Neural cell (in vitro differentiated cells): Measurements from ENCODE around the gene HPS5. TPM values are rescaled to one million over a fixed set of nuclear protein-coding genes. Genes with fewer than 3 reads are reported as not detected.

Experiments used
- H2AFZ ChIP-seq: fragments of 200-600, 300-800 bp; sonication (generic), shearing (Covaris generic); 2 replicates; pipeline ENCODE4 v1.6.0; 2014; ENCODE audit warnings: low read depth, mild to moderate bottlenecking, antibody characterized with exemption, low read length, moderate library complexity
- H3F3A ChIP-seq: fragments of 200-600 bp; shearing (Covaris generic); 2 replicates; pipeline ENCODE4 v1.6.1; 2016; ENCODE audit warnings: mild to moderate bottlenecking, moderate library complexity, mixed read lengths, antibody characterized with exemption, low read length; ENCODE audit not compliant: insufficient read depth, poor library complexity, severe bottlenecking
- H3K27ac ChIP-seq: fragments of 200-600, 300-800 bp; sonication (generic), shearing (Covaris generic); 2 replicates; pipeline ENCODE4 v1.5.1; 2014; ENCODE audit warnings: mild to moderate bottlenecking, low read length, moderate library complexity
- H3K27me3 ChIP-seq: fragments of 300-800, 200-600 bp; sonication (generic), shearing (Covaris generic); 2 replicates; pipeline ENCODE4 v1.6.0; 2014; ENCODE audit warnings: mild to moderate bottlenecking, low read depth, low read length, moderate library complexity; ENCODE audit not compliant: insufficient read depth
- H3K36me3 ChIP-seq: fragments of 300-800, 200-600 bp; sonication (generic), shearing (Covaris generic); 2 replicates; pipeline ENCODE4 v1.5.1; 2014; ENCODE audit warnings: mild to moderate bottlenecking, antibody characterized with exemption, low read length, moderate library complexity; ENCODE audit not compliant: insufficient read depth
- H3K4me2 ChIP-seq: fragments of 300-800, 200-600 bp; sonication (generic), shearing (Covaris generic); 2 replicates; pipeline ENCODE4 v1.6.0; 2014; ENCODE audit warnings: mild to moderate bottlenecking, low read length
- H3K4me3 ChIP-seq: fragments of 300-800, 200-600 bp; sonication (generic), shearing (Covaris generic); 2 replicates; pipeline ENCODE4 v1.5.1; 2014; ENCODE audit warnings: mild to moderate bottlenecking, low read length, moderate library complexity
- H3K79me2 ChIP-seq: fragments of 200-600 bp; shearing (Covaris generic); replicated peaks from 2 replicates; pipeline ENCODE4 v1.6.0; 2014; ENCODE audit warnings: mild to moderate bottlenecking, low read length, moderate library complexity; ENCODE audit not compliant: insufficient read depth
- H3K9ac ChIP-seq: fragments of 300-800, 200-600 bp; sonication (generic), shearing (Covaris generic); 2 replicates; pipeline ENCODE4 v1.6.1; 2016; ENCODE audit warnings: mild to moderate bottlenecking, low read length, mixed read lengths
- H3K9me2 ChIP-seq: fragments of 200-600 bp; shearing (Covaris generic); 2 replicates; pipeline ENCODE4 v1.6.1; 2016; ENCODE audit warnings: mild to moderate bottlenecking, low read length, mixed read lengths; ENCODE audit not compliant: insufficient read depth
- H3K9me3 ChIP-seq: fragments of 200-600, 300-800 bp; sonication (generic), shearing (Covaris generic); 2 replicates; pipeline ENCODE4 v1.6.1; 2016; ENCODE audit warnings: mild to moderate bottlenecking, mixed run types, low read length, moderate library complexity, mixed read lengths
- H4K20me1 ChIP-seq: fragments of 200-600 bp; shearing (Covaris generic); 2 replicates; pipeline ENCODE4 v1.6.1; 2016; ENCODE audit warnings: mild to moderate bottlenecking, mixed run types; ENCODE audit not compliant: insufficient read depth
- CTCF ChIP-seq: fragments of 450-650 bp; IDR thresholded peaks from 2 replicates; pipeline ENCODE4 v1.5.1; 2014; ENCODE audit warnings: antibody characterized with exemption, mild to moderate bottlenecking, moderate library complexity; ENCODE audit not compliant: poor library complexity, severe bottlenecking
- EP300 ChIP-seq: fragments of 450-650 bp; conservative IDR thresholded peaks from 2 replicates; pipeline ENCODE4 v1.6.1; 2014; ENCODE audit warnings: antibody characterized with exemption, mild to moderate bottlenecking, moderate library complexity; ENCODE audit not compliant: poor library complexity, severe bottlenecking
- EZH2 ChIP-seq: fragments of 200-600, 300-800 bp; shearing (Covaris generic), sonication (generic); IDR thresholded peaks from 2 replicates; pipeline ENCODE4 v1.6.1; 2014; ENCODE audit warnings: antibody characterized with exemption, low read length, borderline replicate concordance, mild to moderate bottlenecking; ENCODE audit not compliant: insufficient read depth, poor library complexity, severe bottlenecking
- MXI1 ChIP-seq: fragments of 450-650 bp; conservative IDR thresholded peaks from 2 replicates; pipeline ENCODE4 v1.6.1; 2014; ENCODE audit warnings: antibody characterized with exemption, mild to moderate bottlenecking; ENCODE audit not compliant: poor library complexity, severe bottlenecking
- POLR2AphosphoS5 ChIP-seq: IDR thresholded peaks from 2 replicates; pipeline ENCODE4 v1.6.1; 2012
- RAD21 ChIP-seq: fragments of 450-650 bp; conservative IDR thresholded peaks from 2 replicates; pipeline ENCODE4 v1.6.1; 2014; ENCODE audit warnings: antibody characterized with exemption, mild to moderate bottlenecking, moderate library complexity
- REST ChIP-seq: IDR thresholded peaks from 2 replicates; pipeline ENCODE4 v1.6.1; 2012; ENCODE audit warnings: borderline replicate concordance
- SMC3 ChIP-seq: fragments of 450-650 bp; conservative IDR thresholded peaks from 2 replicates; pipeline ENCODE4 v1.6.1; 2014; ENCODE audit warnings: antibody characterized with exemption, mild to moderate bottlenecking, moderate library complexity; ENCODE audit not compliant: poor library complexity
- TAF1 ChIP-seq: IDR thresholded peaks from 2 replicates; pipeline ENCODE4 v1.6.1; 2012; ENCODE audit warnings: low read depth
- polyA plus RNA-seq: library from polyadenylated mRNA; depleted of rRNA; stranded (reverse); fragments of >200 nt; gene quantifications from 2 replicates; pipeline ENCODE4 v1.2.3, GENCODE V29; 2014

The HPS5 gene
- polyA plus RNA-seq, 1 donor from 2014 or later = 28.5 TPM

- H3K9me2 ChIP-seq = no peaks in the 10 kb centered on the region
- no peaks in the 10 kb centered on the region for H3F3A ChIP-seq
- no peak overlapping the region for H2AFZ ChIP-seq
- no peaks in the 10 kb centered on the region for H3K27me3 ChIP-seq
- peaks cover 51% of the 10 kb centered on the region for H3K79me2 ChIP-seq
- H4K20me1 ChIP-seq = no peaks in the 10 kb centered on the region
- TF ChIP-seq SMC3 (no peak), CTCF (no peak), EZH2 (no peak), REST (no peak), RAD21 (no peak), TAF1 (no peak), POLR2AphosphoS5 (no peak), EP300 (no peak)
- H3K9me3 ChIP-seq = no peaks in the 10 kb centered on the region
- H3K9ac ChIP-seq = no peak overlapping the region
- H3K36me3 ChIP-seq = no peaks in the 10 kb centered on the region
- H3K4me3 ChIP-seq = peak overlapping the region; percentile 73
- H3K4me2 ChIP-seq = no peak overlapping the region
- H3K27ac ChIP-seq = no peak overlapping the region
These were observed 2.0 kb downstream of the HPS5 start for GRCh38 chr11:18319914-18320313.

- no peak overlapping the region for H3K27ac ChIP-seq
- H3F3A ChIP-seq = no peaks in the 10 kb centered on the region
- H3K36me3 ChIP-seq = no peaks in the 10 kb centered on the region
- no peak overlapping the region for H2AFZ ChIP-seq
- TF ChIP-seq EP300 = no peak
- no peak for TF ChIP-seq SMC3
- TF ChIP-seq EZH2 = no peak
- TF ChIP-seq CTCF = no peak
- TF ChIP-seq POLR2AphosphoS5 = no peak
- no peak for TF ChIP-seq REST
- TF ChIP-seq MXI1 = no peak
- TF ChIP-seq TAF1 = no peak
- no peak for TF ChIP-seq RAD21
- H3K4me3 ChIP-seq = no peak overlapping the region
- no peak overlapping the region for H3K9ac ChIP-seq
- no peaks in the 10 kb centered on the region for H3K9me3 ChIP-seq
- no peaks in the 10 kb centered on the region for H3K9me2 ChIP-seq
- peaks cover 29% of the 10 kb centered on the region for H3K79me2 ChIP-seq
- no peaks in the 10 kb centered on the region for H4K20me1 ChIP-seq
- no peak overlapping the region for H3K4me2 ChIP-seq
- no peaks in the 10 kb centered on the region for H3K27me3 ChIP-seq
These were observed 4.4 kb downstream of the HPS5 start for GRCh38 chr11:18317551-18317950.
